ENCODE measurements around the gene FAT2. TPM values are rescaled to one million over a fixed set of nuclear protein-coding genes. Genes with fewer than 3 reads are reported as not detected.
"Not testable (repeated sequence)": the region's sequence is repeated elsewhere in the genome, so short reads cannot be mapped to it uniquely, and the experiment has no call there.

FAT2 gene
- total RNA-seq, 1 donor from 2014 or later, result not detected

GRCh38 chr5:151615431-151615830 lies 24.3 kb upstream of the FAT2 start:
- intact Hi-C loops (cut with micrococcal nuclease), result no loop called here

GRCh38 chr5:151614565-151614964 lies 23.4 kb upstream of the FAT2 start:
- intact Hi-C loops (cut with micrococcal nuclease), result no loop called here

- intact Hi-C loops (cut with micrococcal nuclease), result no loop called here
Observed at GRCh38 chr5:151612689-151613427, 21.7 kb upstream of the FAT2 start.

- intact Hi-C loops (cut with micrococcal nuclease), result no loop called here
Observed at GRCh38 chr5:151611127-151611775, 20.1 kb upstream of the FAT2 start.

GRCh38 chr5:151608522-151608921 lies 17.4 kb upstream of the FAT2 start:
- intact Hi-C loops (cut with micrococcal nuclease), result no loop called here

GRCh38 chr5:151607304-151607703 lies 16.2 kb upstream of the FAT2 start:
- intact Hi-C loops (cut with micrococcal nuclease), result no loop called here

GRCh38 chr5:151605559-151605958 lies 14.4 kb upstream of the FAT2 start:
- intact Hi-C loops (cut with micrococcal nuclease), result no loop called here

- intact Hi-C loops (cut with micrococcal nuclease), result no loop called here
Observed at GRCh38 chr5:151602806-151603205, 11.7 kb upstream of the FAT2 start.

GRCh38 chr5:151601391-151601790 lies 10.3 kb upstream of the FAT2 start:
- intact Hi-C loops (cut with micrococcal nuclease), result no loop called here

- intact Hi-C loops (cut with micrococcal nuclease), result no loop called here
Observed at GRCh38 chr5:151600069-151600665, 9.0 kb upstream of the FAT2 start.

GRCh38 chr5:151598984-151599383 lies 7.9 kb upstream of the FAT2 start:
- intact Hi-C loops (cut with micrococcal nuclease), result no loop called here

GRCh38 chr5:151598549-151598948 lies 7.4 kb upstream of the FAT2 start:
- intact Hi-C loops (cut with micrococcal nuclease), result no loop called here

- intact Hi-C loops (cut with micrococcal nuclease), result no loop called here
Observed at GRCh38 chr5:151597749-151598148, 6.6 kb upstream of the FAT2 start.

- intact Hi-C loops (cut with micrococcal nuclease), result no loop called here
Observed at GRCh38 chr5:151596828-151597539, 5.9 kb upstream of the FAT2 start.

GRCh38 chr5:151595411-151595826 lies 4.3 kb upstream of the FAT2 start:
- intact Hi-C loops (cut with micrococcal nuclease), result no loop called here

GRCh38 chr5:151592855-151593408 lies 1.8 kb upstream of the FAT2 start:
- intact Hi-C loops (cut with micrococcal nuclease), result no loop called here

- intact Hi-C loops (cut with micrococcal nuclease), result no loop called here
Observed at GRCh38 chr5:151589878-151590570, 1.1 kb downstream of the FAT2 start.

- intact Hi-C loops (cut with micrococcal nuclease), result no loop called here
Observed at GRCh38 chr5:151587796-151588555, 3.2 kb downstream of the FAT2 start.

- intact Hi-C loops (cut with micrococcal nuclease), result no loop called here
Observed at GRCh38 chr5:151585970-151586369, 5.2 kb downstream of the FAT2 start.

GRCh38 chr5:151585344-151585743 lies 5.8 kb downstream of the FAT2 start:
- intact Hi-C loops (cut with micrococcal nuclease), result not testable (repeated sequence)
